ENCODE data around the gene LDLRAD2.
"Not testable (repeated sequence)": the region's sequence is repeated elsewhere in the genome, so short reads cannot be mapped to it uniquely, and the experiment has no call there.

The LDLRAD2 gene

DNA sequence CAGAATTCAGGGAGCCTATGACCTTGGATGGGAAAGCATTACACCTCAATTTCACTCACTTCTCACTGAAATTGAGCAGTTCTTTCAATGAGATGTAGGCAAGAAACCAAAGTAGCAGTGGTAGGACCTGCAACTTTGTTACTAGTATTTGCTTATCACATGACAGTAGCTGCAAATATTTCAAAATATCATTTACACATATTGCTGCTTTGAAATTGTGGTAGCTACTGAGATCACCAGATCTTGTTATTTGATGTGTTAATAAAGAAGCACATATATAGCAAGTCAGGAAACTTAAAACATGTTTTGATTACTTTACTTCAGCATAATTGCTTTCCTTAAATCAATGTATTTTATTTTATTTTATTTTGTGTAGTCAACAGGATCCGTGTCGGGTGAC lies 12.9 kb downstream of the LDLRAD2 start:
- DNase-seq (ENCODE audit: low spot score): no peak

DNA sequence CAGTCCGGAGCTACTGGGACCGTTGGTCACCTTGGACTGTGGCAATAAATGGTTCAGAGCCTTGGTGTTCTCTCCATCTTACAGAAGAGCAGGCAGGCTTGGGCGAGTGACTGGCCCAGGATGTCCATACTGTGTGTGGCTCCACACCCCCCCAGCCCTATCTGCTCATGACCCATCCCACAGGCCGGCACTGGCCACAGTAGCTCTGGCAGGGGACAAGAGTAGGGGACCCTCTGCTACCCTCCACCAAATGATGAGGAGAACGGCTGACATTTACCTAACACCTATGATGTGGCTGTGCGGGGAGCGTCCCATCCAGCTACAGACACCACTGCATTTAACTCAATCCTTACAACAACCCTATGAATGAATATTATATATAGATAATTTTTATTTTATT lies 13.3 kb downstream of the LDLRAD2 start:
- DNase-seq (ENCODE audit: low spot score): no peak

DNA sequence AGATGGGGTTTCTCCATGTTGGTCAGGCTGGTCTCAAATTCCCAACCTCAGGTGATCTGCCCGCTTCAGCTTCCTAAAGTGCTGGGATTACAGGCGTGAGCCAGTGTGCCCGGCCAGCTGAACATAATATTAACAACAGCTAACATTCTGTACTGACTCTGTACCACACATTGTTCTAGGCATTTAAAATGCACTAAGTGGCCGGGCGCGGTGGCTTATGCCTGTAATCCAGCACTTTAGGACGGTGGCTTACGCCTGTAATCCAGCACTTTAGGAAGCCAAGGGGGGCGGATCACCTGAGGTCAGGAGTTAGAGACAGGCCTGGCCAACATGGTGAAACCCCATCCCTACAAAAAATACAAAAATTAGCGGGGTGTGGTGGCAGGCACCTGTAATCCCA lies 14.6 kb downstream of the LDLRAD2 start:
- DNase-seq (ENCODE audit: low spot score): not testable (repeated sequence)

DNA sequence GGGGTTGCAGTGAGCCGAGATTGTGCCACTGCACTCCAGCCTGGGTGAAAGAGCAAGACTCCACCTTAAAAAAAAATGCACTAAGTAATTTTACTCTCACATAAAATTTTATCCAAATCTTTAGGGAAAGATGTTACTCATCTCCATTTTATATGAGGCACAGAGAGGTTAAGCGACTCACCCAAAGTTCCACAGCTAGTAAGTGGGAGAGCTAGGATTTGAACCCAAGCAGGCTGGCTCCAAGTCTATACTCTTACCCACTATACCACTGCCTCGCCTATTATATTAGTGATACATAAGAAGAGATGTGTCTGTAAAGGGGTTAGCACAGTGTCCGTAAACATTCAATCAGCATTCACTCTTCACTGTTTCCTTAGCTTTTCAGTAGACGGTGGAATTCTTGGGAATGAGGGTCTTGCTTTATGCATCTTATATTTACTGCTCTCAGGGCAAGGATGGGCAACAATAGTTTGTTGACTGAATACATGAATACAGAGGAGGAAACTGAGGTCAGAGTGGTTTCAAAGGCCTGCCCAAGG lies 15.1 kb downstream of the LDLRAD2 start:
- DNase-seq (ENCODE audit: low spot score): no peak

DNA sequence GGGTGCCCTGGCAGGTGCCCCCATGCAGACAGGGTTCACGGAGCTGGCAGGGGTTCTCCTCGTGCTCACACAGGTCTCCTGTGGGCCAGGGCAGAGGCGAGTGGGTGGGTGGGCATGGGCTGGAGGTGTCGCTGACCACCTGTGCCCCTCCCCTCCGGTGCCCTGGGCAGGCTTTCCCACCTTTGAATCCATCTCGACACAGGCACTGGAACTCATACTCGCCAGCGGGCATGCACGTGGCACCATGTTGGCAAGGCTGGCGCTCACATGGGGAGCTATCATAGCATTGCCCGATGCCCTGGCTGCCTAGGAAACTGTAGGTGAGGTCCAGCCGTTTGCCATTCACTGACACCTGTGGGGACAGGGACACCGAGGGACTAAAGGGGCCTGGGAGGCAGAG lies 16.0 kb downstream of the LDLRAD2 start:
- DNase-seq (ENCODE audit: low spot score): no peak

DNA sequence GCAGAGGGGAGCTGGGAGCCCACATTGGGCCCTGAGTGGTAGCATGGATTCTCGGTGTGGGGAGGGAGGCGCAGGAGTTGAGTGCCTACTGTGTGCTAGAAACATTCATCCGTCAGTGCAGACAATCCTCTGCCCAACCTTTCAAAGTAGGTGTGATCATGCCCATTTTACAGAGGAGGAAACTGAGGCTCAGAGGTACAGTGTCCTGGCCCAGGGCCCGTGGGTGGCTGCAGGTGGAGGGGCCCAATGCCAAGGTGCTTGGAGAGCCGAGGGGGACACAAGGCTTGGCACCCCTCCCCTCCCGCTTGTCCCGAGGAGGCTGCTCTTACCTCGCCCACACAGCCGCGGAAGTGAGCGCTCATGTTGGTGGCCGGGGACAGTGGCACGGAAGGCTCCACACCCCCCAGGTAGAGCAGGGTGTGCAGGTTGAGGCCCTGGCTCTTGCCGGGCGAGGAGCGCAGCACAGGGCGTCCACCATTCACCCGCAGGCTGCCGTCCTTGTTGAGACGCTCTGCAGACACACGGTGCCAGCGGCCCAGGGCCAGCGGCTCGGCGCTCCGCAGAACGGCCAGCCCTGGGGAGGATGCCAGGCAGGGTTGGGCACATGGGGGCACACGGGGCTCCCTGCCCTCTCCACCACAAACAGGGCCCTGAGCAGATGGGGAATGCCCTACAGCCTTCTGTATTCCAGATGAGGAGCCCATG lies 16.6 kb downstream of the LDLRAD2 start:
- DNase-seq (ENCODE audit: low spot score): no peak

DNA sequence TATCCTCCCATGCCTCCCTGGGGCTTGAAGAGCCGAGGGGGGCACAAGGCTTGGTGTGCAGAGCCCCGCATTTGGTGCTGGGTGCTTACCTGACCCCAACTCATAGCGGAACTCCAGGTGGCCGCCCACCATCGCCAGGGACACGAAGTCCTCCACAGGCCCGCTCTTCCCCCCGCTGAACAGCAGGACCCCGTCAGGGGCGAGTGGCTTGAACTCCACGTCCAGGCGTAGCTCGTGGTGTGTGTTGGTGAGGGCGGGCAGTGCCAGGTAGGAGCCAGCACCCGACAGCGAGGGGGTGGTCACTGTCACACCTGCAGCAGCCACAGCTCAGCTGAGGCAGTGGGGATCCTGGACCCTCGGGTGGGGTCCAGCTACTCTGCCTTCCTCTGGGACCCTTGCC lies 17.2 kb downstream of the LDLRAD2 start:
- DNase-seq (ENCODE audit: low spot score): no peak

DNA sequence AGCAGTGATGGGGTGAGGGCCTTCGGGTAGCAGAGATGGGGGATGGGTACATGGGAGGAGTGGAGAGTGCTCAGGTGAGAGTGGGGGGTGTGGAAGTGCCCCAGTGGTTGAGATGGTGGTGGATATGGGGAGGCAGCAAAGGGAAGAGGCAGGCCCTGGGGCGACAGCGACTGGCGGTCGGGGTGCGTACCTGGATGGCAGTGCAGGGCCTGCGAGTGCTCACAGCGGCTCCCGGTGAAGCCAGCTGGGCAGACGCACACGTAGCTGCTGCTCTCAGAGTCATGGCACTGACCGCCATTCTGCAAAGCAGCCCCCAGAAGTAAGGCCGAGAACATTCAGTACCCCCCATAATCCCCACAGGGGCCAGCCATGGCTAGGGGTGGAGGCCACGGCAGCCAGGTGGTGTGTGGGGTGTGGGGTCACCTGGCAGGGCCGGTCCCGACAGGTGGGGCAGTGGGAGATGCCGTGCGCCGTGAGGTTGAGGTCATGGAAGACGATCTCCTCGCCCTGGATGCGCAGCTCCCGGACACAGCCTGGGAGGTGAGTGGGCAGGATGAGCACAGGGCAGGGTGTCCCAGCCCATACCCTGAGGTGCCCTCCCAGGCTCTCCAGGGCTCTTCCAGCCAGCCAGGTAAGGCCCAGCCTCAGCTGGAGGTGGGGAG lies 18.9 kb downstream of the LDLRAD2 start:
- DNase-seq (ENCODE audit: low spot score): no peak

DNA sequence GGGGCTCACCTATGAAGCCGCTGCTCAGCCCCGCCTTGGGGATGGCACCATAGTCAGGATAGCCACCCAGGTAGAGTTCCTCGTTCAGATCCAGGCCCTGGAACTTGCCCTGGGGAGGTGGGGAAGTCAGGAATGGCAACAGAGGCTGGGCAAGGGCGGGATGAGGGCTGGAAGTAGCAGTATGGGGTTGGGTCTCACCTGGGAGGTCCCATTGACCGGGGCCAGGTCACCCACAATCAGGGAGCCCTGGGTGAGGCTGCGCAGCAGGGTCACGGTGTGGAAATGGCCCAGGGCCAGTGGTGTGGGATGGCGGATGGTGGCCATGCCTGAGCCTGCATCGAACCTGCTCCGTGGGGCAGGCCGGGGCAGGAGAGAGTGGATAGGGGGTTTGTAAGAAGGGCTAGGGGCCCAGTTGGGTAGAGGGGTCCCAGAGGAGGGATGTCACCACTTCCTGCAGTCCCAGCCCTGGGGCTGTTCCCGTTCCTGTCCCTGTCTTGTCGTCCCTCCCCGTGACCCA lies 19.4 kb downstream of the LDLRAD2 start:
- DNase-seq (ENCODE audit: low spot score): no peak

DNA sequence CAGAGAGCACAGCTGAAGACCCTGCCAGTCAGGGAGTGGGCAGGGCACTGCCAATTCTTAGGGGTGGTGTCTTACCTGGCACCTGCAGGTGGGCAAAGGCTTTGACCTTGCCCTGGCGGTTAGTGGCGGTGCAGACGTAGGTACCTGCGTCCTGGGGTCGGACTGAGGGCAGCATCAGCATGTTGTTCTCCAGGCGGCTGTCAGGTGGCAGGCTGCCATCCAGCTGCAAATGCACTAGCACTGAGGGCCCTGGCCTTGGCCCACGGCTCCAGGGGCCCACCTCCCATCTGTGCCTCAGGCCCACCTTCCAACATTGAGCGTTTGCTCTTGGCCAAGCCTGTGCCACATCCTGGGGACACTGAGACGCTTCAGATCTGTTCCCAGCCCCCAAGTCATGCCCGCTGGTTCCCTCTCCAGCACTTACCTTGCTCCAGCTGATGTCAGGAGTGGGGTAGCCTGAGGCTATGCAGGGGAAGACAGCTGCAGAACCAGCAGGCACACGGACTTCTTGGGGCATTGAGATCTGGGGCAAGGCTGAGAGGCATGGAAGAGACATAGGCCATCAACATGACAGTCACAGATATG lies 21.4 kb downstream of the LDLRAD2 start:
- DNase-seq (ENCODE audit: low spot score): no peak

DNA sequence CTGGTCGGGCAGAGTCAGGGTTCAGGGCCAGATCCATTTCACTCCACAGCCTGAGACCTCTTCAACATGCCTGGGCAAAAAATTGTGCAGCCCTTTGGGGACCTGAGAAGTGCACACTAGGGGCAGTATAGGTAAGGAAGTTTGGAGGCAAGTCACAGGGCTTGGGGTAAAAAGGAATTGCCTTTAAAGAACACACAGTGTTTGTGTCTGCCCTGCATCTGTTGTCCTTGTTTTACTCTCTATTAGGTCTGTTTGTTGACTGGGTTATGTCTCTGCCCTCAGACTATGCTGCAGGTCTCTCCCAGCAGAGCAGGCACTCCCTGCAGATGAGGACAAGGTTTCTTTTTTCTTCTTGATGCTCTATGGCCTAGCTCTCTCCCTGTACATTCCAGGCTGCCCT lies 22.0 kb downstream of the LDLRAD2 start:
- no peak for DNase-seq (ENCODE audit: low spot score)

DNA sequence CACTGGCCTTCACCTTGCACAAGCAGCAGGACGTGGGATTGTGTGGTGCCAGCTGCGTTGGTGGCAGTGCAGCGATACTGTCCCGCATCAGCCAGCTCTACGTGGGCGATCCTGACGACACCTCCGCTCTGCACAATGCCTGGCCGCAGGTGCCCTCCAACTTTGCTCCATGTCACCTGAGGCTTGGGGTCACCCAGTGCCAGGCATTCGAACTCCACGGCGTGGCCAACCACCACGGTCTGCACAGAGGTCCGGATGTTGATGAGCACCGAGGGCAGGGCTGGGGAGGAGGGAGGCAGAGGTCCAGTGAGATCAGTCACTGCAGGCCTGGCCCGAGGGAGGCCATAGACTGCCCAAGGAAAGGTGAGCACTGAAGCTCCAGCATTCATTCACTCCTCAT lies 22.6 kb downstream of the LDLRAD2 start:
- DNase-seq (ENCODE audit: low spot score): no peak

DNA sequence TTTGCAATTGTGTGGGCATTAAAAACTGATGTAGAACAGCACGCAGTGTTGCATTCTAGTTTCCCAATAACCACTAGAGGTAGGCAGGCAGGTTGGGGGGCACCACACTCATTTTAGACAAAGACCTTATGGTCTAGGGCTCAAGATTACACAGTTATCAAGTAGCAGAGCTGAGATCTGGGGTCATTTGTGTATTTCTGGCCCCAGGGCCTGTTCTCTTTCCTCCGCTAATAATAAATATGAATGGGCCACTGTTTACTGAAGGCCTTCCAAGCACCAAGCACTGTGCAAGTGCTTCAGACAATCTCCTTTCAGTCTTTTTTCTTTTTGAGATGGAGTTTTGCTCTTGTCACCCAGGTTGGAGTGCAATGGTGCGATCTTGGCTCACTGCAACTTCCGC lies 23.9 kb downstream of the LDLRAD2 start:
- DNase-seq (ENCODE audit: low spot score): no peak

DNA sequence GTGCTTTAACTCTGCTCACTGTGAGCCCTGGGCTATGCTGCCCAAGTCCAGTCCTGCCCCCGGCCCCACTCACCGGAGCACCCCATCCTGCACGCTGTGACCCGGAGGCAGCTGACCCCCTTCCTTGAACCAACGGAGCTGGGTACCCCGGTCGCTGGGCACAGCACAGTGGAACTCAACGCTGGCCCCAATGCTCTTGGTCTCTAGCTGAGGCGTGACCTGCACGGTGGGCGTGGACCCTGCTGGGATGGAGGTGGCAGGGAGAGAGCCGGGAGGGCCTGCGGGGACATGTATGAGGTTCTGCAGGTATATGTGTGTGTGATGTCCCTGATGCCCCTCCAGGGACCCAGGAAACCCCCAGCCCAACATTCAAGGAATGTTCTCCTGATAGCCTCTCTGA lies 24.7 kb downstream of the LDLRAD2 start:
- DNase-seq (ENCODE audit: low spot score): no peak

DNA sequence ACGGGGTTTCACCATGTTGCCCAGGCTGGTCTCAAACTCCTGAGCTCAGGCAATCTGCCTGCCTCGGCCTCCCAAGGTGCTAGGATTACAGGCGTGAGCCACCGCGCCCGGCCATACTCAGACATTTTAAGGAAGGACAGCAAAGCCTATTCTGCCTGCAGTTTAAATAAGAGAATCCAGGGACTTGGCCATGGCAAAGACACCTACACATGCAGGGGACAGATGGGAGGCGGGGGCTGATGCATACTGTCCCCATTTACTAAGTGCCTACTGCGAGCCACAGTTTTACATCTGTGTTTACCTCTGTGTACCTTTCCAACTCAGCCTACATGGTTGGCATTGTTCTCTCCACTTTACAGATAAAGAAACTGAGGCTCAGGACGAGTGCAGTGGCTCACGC lies 25.4 kb downstream of the LDLRAD2 start:
- DNase-seq (ENCODE audit: low spot score): no peak

DNA sequence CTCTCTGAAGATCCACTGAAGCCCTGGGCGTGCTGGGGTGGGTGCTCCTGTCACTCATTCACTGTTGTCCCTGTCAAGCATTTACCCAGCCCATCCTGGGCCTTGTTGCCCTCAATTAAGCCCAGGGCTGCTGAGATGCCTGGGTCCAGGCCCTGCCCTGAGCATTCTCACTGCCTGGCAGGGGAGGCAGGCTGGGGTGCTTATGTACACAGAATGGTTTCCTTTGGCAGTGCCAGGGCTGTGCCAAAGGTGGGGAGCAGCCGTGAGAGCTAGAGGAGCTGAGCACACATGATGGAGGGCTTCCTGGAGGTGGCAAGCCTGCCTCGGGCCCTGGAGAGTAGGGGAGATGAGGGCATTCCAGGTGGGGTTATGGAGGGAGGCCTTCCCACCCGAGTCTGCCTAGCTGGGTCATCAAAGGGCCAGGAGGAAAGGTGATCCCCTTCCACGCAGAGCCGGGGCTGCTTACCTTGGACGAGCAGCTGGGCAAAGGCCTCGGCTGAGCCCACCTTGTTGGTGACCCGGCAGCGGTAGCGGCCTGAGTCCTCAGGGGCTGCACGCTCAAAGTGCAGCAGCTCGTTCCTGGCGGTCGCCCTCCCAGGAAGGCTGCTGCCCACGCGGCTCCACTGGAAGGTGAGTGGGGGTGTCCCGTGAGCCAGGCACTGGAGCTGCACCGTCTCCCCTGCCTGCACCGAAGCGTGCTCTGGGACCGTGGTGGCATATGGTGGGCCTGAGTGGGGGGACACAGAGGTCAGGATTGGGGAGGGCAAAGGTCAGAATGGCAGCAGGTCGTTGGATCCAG lies 26.5 kb downstream of the LDLRAD2 start:
- no peak for DNase-seq (ENCODE audit: low spot score)

DNA sequence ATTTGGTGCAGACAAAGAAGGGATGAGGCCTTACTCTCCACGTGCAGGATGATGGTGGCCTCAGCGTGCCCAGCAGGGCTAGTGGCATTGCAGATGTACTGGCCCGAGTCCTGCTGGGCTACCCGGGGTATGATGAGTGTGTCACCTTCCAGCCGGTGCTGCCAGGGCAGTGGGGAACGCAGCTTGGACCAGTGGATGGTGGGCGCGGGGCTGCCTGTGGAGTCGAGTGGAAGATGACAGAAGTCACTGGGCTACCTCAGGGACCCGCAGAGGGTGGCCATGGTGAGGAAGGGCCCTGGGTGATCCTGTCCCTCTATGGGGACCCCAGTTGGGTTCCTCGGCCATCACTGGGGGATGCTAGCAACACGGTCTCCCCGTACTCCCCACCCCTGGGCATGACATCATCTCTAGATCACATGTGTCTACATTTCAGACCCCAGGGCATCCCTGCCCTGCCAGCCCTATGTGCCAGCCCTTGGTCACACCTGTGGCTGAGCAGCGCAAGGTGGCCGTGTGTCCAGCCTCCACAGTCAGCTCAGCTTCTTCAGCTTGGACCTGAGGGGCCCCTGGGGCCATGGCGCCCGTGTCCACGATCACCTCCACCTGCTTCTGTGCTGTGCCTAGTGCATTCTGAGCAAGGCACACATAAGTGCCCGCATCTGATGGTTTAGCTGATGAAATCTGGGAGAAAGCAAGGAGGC lies 27.4 kb downstream of the LDLRAD2 start:
- DNase-seq (ENCODE audit: low spot score): no peak

DNA sequence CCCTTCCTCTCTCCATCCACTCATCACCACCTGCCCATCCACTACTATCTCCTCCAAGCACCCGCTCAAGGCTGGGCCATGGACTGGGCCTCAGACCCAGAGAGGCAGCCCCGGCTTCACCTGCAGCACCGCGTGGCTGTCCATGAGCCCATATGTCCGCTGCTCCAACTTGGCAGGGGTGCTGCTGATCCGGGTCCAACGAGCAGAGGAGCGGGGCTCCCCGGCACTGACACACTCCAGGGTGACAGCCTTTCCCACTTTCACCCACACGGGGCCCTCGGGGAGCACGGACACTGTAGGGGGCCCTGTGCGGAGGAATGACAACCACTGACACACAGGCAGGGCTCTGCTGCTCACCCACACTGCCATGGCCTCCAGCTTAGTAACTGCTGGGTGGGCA lies 28.9 kb downstream of the LDLRAD2 start:
- DNase-seq (ENCODE audit: low spot score): no peak

DNA sequence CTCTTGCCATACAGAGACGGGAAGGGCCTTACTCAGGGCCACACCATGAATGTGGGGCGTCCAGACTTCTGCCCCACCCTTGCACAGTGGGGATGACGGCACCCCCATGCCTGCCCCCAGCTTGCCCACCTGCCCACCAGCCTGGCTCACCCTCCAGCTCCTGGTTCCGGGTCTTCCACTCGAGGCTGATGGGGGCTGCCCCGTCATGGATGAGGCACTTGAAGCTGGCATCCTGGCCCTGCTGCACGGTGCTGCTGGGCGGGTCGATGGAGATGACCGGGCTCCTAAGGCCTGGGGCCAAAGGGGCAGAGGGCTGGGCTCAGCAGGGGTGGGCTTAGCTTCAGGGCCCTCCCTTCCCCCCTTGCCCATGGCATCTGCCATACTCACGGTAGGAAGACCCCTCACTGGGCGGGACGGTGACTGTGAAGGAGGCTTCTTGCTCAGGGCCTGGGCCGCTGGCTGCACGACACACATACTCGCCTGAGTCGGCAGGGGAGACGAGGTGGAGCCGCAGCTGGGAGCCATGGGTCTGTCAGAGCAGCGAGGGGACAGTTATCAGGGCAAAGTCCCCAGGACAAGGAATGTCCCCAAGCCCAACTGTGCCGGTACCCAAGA lies 29.9 kb downstream of the LDLRAD2 start:
- DNase-seq (ENCODE audit: low spot score): no peak

DNA sequence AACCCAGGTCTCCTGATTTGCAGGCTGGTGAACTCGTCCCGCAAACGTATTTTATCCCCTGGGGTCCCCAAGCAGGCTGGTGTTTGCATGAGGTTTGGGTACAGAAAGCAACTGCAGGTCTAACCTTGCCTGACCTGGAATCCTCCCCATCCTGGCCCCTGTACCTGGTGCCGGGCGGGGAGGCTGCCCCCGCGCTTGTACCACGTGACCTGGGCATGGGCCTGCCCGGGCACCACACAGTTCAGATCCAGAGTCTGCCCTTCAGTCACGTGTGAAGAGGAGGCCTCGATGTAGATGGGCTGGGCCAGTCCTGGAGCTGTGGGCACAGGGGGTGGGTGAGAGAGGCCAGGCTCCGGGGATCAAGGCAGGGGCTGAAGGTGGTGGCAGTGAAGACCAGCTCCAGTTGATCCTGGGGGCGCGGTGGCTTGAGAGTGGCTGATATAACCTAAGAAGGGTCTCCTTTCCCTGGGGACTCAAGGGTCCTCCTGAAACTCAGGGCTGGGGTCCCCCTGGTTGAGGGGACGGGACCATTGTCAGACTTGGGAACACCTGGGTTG lies 30.6 kb downstream of the LDLRAD2 start:
- no peak for DNase-seq (ENCODE audit: low spot score)

DNA sequence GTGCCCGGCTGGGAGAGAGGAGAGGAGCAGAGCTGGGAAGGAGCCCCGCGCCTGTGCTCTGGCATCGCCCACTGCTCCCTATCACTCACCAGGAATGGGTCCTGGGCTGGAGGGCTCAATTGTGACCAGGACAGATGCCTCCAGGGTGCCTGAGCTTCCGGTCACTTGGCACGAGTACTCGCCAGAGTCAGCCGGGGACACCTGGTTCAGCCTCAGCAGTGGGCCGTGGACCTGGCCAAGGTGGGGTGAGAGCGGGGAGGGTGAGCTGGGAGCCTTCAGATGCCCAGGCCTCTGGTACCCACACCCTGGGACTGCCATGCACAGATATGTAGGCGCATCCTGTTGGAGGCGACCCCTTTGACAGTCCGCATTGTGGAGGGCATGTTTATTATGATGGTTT lies 31.1 kb downstream of the LDLRAD2 start:
- DNase-seq (ENCODE audit: low spot score): no peak

All from hematopoietic multipotent progenitor cell treated with erythropoietin and hydrocortisone succinate and interleukin-3 and kit ligand, for 15 days (in vitro differentiated cells).